Small intestine (tissue), 7 donors: Measurements from ENCODE around the gene HGS. TPM values are rescaled to one million over a fixed set of nuclear protein-coding genes. Genes with fewer than 3 reads are reported as not detected.

ENCODE experiments used
- DNase-seq, 2 donors: peaks; one replicate each; pipeline versions ENCODE4 v3.0.0 to v3.0.0-alpha.2; 2013
- FAIRE-seq: peaks from 2 replicates; lab custom pipeline; 2012; peaks lifted over from hg19 to GRCh38; lab: Jason Lieb, UNC
- H3K27ac ChIP-seq, 3 donors: one replicate each; pipeline ENCODE4 v1.5.1; 2013; ENCODE audit warnings: low read length in 2 of 3, mild to moderate bottlenecking in 2 of 3, control low read depth in 1 of 3, inconsistent platforms in 1 of 3, low read depth in 1 of 3, moderate library complexity in 1 of 3
- H3K27me3 ChIP-seq, 3 donors: one replicate each; pipeline ENCODE4 v1.6.1; 2013; ENCODE audit warnings: low read length in 3 of 3, inconsistent platforms in 1 of 3; ENCODE audit not compliant: control insufficient read depth in 3 of 3, insufficient read depth in 3 of 3
- H3K36me3 ChIP-seq, 3 donors: one replicate each; pipeline ENCODE4 v1.6.1; 2013; ENCODE audit warnings: low read length in 3 of 3, inconsistent platforms in 1 of 3, low read depth in 1 of 3, mild to moderate bottlenecking in 1 of 3, moderate library complexity in 1 of 3; ENCODE audit not compliant: control insufficient read depth in 3 of 3, insufficient read depth in 2 of 3
- H3K4me1 ChIP-seq, 3 donors: one replicate each; pipeline ENCODE4 v1.6.1; 2013; ENCODE audit warnings: low read length in 2 of 3, inconsistent platforms in 1 of 3, low read depth in 1 of 3, mild to moderate bottlenecking in 1 of 3, moderate library complexity in 1 of 3; ENCODE audit not compliant: control insufficient read depth in 3 of 3, insufficient read depth in 2 of 3
- H3K4me3 ChIP-seq, 3 donors: one replicate each; pipeline ENCODE4 v1.5.1; 2013; ENCODE audit warnings: low read length in 3 of 3, control low read depth in 1 of 3, inconsistent platforms in 1 of 3, low read depth in 1 of 3, mild to moderate bottlenecking in 1 of 3, moderate library complexity in 1 of 3
- H3K9me3 ChIP-seq, 2 donors: one replicate each; pipeline ENCODE4 v1.6.1; 2013; ENCODE audit warnings: low read depth in 1 of 2, low read length in 1 of 2; ENCODE audit not compliant: control insufficient read depth in 2 of 2, insufficient read depth in 1 of 2
- WGBS, 3 donors: extraction: QIAGEN DNeasy Blood & Tissue Kit; methylation state at CpG; one replicate each; pipeline ENCODE4 v1.1.7; 2013; 5-methylcytosine and 5-hydroxymethylcytosine counted together
- polyA plus RNA-seq, 4 donors: library from polyadenylated mRNA; stranded (reverse) in 3 of 4; unstranded in 1 of 4; fragments of 200-250 nt in 3 of 4; fragments of 120-200 nt in 1 of 4; gene quantifications; one replicate each; pipeline versions ENCODE4 v1.2.1 to v1.2.3, GENCODE V29; 2013
- donor health status: healthy with polysubstance abuse.
- donor health status: control.
- donor health status: control.
- donor health status: Bipolar disorder and iron deficiency.
- donor health status: healthy.

Gene HGS
- polyA plus RNA-seq, 4 donors: 78.8 to 284 (median 134) TPM

- no peak for DNase-seq
- Histone ChIP-seq H3K27ac (no peak overlapping the region), H3K4me1 (peaks cover 0 to 13% (median 4%) of the 10 kb centered on the region in 3 donors), H3K36me3 (peaks cover 3 to 73% (median 15%) of the 10 kb centered on the region in 3 donors), H3K4me3 (peak overlapping the region in 2 of 3 donors; percentile 95 to 97), H3K9me3 (no peaks in the 10 kb centered on the region), H3K27me3 (no peaks in the 10 kb centered on the region)
- FAIRE-seq: no peak
- 53 to 69% (median 60%) methylated on average over 12 of the region's 12 CpGs for WGBS, 3 donors
Observed at GRCh38 chr17:81685108-81685507, 1.3 kb downstream of the HGS start.

GRCh38 chr17:81686614-81687013 is 2.8 kb downstream of the HGS start:
- no peak overlapping the region for H3K4me3 ChIP-seq
- peaks cover 3 to 76% (median 19%) of the 10 kb centered on the region in 3 donors for H3K36me3 ChIP-seq
- WGBS, 3 donors: 88 to 95% (median 95%) methylated on average over 18 to 20 of the region's 20 CpGs
- no peak for FAIRE-seq
- H3K27me3 ChIP-seq: no peaks in the 10 kb centered on the region
- peaks cover 0 to 13% (median 4%) of the 10 kb centered on the region in 3 donors for H3K4me1 ChIP-seq
- H3K27ac ChIP-seq: no peak overlapping the region
- H3K9me3 ChIP-seq: no peaks in the 10 kb centered on the region
- DNase-seq: no peak

GRCh38 chr17:81687770-81688541 is 4.1 kb downstream of the HGS start:
- no peak overlapping the region for H3K4me3 ChIP-seq
- DNase-seq (no peak), FAIRE-seq (no peak)
- WGBS, 3 donors: 93 to 96% (median 94%) methylated on average over 38 to 41 of the region's 41 CpGs
- peaks cover 0 to 13% (median 0%) of the 10 kb centered on the region in 3 donors for H3K4me1 ChIP-seq
- no peaks in the 10 kb centered on the region for H3K9me3 ChIP-seq
- no peak overlapping the region for H3K27ac ChIP-seq
- no peaks in the 10 kb centered on the region for H3K27me3 ChIP-seq
- H3K36me3 ChIP-seq: peaks cover 3 to 85% (median 22%) of the 10 kb centered on the region in 3 donors

- peaks cover 5 to 91% (median 23%) of the 10 kb centered on the region in 3 donors for H3K36me3 ChIP-seq
Observed at GRCh38 chr17:81688616-81689015, 4.8 kb downstream of the HGS start.

GRCh38 chr17:81690066-81690465 is 6.3 kb downstream of the HGS start:
- WGBS, 3 donors: 90 to 94% (median 92%) methylated on average over 18 of the region's 18 CpGs
- no peak for DNase-seq

More at GRCh38 chr17:81688616-81689015, 4.8 kb downstream of the HGS start:
- Histone ChIP-seq H3K4me3 (no peak overlapping the region), H3K27me3 (no peaks in the 10 kb centered on the region), H3K27ac (no peak overlapping the region), H3K9me3 (no peaks in the 10 kb centered on the region), H3K4me1 (peaks cover 0 to 13% (median 0%) of the 10 kb centered on the region in 3 donors)
- 92 to 94% (median 92%) methylated on average over 14 of the region's 14 CpGs for WGBS, 3 donors
- FAIRE-seq: no peak
- no peak for DNase-seq

GRCh38 chr17:81690549-81690948 is 6.7 kb downstream of the HGS start:
- no peak for FAIRE-seq
- peaks cover 7 to 99% (median 36%) of the 10 kb centered on the region in 3 donors for H3K36me3 ChIP-seq
- peaks cover 0 to under 1% (median 0%) of the 10 kb centered on the region in 3 donors for H3K4me1 ChIP-seq
- no peak for DNase-seq
- no peak overlapping the region for H3K27ac ChIP-seq
- H3K27me3 ChIP-seq: no peaks in the 10 kb centered on the region
- WGBS, 3 donors: 90 to 94% (median 93%) methylated on average over 13 to 17 of the region's 17 CpGs
- no peaks in the 10 kb centered on the region for H3K9me3 ChIP-seq
- no peak overlapping the region for H3K4me3 ChIP-seq

More at GRCh38 chr17:81690066-81690465, 6.3 kb downstream of the HGS start:
- peaks cover 6 to 99% (median 33%) of the 10 kb centered on the region in 3 donors for H3K36me3 ChIP-seq
- no peaks in the 10 kb centered on the region for H3K9me3 ChIP-seq
- no peak overlapping the region for H3K4me3 ChIP-seq
- no peaks in the 10 kb centered on the region for H3K27me3 ChIP-seq
- no peak overlapping the region for H3K27ac ChIP-seq
- no peak for FAIRE-seq
- H3K4me1 ChIP-seq: peaks cover 0 to 6% (median 0%) of the 10 kb centered on the region in 3 donors

GRCh38 chr17:81691196-81691595 is 7.4 kb downstream of the HGS start:
- no peak overlapping the region for H3K4me3 ChIP-seq
- no peak overlapping the region for H3K27ac ChIP-seq
- H3K9me3 ChIP-seq: no peaks in the 10 kb centered on the region
- no peak for DNase-seq
- H3K36me3 ChIP-seq: peaks cover 13 to 99% (median 38%) of the 10 kb centered on the region in 3 donors
- no peak for FAIRE-seq
- 92 to 94% (median 93%) methylated on average over 18 of the region's 18 CpGs for WGBS, 3 donors
- no peaks in the 10 kb centered on the region for H3K27me3 ChIP-seq
- H3K4me1 ChIP-seq: no peaks in the 10 kb centered on the region

GRCh38 chr17:81691608-81692007 is 7.8 kb downstream of the HGS start:
- FAIRE-seq (no peak), DNase-seq (no peak)
- H3K9me3 ChIP-seq: no peaks in the 10 kb centered on the region
- H3K4me3 ChIP-seq: no peak overlapping the region
- 96 to 98% (median 98%) methylated on average over 20 of the region's 20 CpGs for WGBS, 3 donors
- no peaks in the 10 kb centered on the region for H3K4me1 ChIP-seq
- peaks cover 13 to 99% (median 43%) of the 10 kb centered on the region in 3 donors for H3K36me3 ChIP-seq
- no peak overlapping the region for H3K27ac ChIP-seq
- no peaks in the 10 kb centered on the region for H3K27me3 ChIP-seq
